Liver (tissue), 3 donors: Measurements from ENCODE around the gene RPS6KA1.

Experiments
- GABPA ChIP-seq, 2 donors: IDR thresholded peaks in 1 of 2; conservative IDR thresholded peaks in 1 of 2; 2 replicates each; pipeline ENCODE4 v1.6.1; 2016; ENCODE audit warnings: antibody characterized with exemption in 2 of 2, mild to moderate bottlenecking in 1 of 2, moderate library complexity in 1 of 2
- SP1 ChIP-seq: IDR thresholded peaks from 2 replicates; pipeline ENCODE4 v1.6.1; 2018; ENCODE audit warnings: antibody characterized with exemption, mild to moderate bottlenecking
- YY1 ChIP-seq: IDR thresholded peaks from 2 replicates; pipeline ENCODE4 v1.6.1; 2016; ENCODE audit warnings: antibody characterized with exemption, mild to moderate bottlenecking
- TF ChIP-seq, protein P1 (sequence below): fragments of 150-350 bp; IDR thresholded peaks from 2 replicates; pipeline ENCODE4 v1.5.1; 2017; ENCODE audit warnings: improper control_type of control experiment, low read depth, low read length; ENCODE audit not compliant: missing input control
- TF ChIP-seq, protein P2 (sequence below): IDR thresholded peaks from 2 replicates; pipeline ENCODE4 v1.6.1; 2016; ENCODE audit warnings: antibody characterized with exemption
- TF ChIP-seq, protein P3 (sequence below): IDR thresholded peaks from 2 replicates; pipeline ENCODE4 v1.6.1; 2016; ENCODE audit warnings: antibody characterized with exemption, mild to moderate bottlenecking
- donor health status: healthy.
- donor health status: healthy.

DNA sequence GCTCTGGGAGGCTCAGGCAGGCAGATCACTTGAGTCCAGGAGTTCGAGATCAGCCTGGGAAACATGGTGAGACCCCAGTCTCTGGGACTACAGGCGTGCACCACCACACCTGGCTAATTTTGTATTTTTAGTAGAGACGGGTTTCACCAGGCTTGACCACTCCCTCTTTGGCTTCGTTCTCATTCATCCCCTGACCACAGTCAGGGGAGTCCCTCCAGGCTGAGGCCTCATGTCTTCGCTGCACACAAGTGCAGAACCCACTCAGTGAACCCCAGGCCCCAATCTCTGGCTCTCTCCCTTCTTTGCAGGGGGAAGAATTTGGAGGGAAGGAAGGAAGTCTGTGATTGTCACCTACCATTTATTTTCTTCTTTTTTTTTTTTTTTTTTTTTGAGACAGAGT is 9.2 kb upstream of the RPS6KA1 start:
- TF ChIP-seq, protein P1, sequence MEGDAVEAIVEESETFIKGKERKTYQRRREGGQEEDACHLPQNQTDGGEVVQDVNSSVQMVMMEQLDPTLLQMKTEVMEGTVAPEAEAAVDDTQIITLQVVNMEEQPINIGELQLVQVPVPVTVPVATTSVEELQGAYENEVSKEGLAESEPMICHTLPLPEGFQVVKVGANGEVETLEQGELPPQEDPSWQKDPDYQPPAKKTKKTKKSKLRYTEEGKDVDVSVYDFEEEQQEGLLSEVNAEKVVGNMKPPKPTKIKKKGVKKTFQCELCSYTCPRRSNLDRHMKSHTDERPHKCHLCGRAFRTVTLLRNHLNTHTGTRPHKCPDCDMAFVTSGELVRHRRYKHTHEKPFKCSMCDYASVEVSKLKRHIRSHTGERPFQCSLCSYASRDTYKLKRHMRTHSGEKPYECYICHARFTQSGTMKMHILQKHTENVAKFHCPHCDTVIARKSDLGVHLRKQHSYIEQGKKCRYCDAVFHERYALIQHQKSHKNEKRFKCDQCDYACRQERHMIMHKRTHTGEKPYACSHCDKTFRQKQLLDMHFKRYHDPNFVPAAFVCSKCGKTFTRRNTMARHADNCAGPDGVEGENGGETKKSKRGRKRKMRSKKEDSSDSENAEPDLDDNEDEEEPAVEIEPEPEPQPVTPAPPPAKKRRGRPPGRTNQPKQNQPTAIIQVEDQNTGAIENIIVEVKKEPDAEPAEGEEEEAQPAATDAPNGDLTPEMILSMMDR: no peak
- TF ChIP-seq SP1 (no peak), YY1 (no peak), GABPA (IDR thresholded peaks at IDR 0.05 in 1 of 2, conservative IDR thresholded peaks at IDR 0.05 in 1 of 2) (no peak)
- TF ChIP-seq, protein P2, sequence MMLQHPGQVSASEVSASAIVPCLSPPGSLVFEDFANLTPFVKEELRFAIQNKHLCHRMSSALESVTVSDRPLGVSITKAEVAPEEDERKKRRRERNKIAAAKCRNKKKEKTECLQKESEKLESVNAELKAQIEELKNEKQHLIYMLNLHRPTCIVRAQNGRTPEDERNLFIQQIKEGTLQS: no peak
- TF ChIP-seq, protein P3, sequence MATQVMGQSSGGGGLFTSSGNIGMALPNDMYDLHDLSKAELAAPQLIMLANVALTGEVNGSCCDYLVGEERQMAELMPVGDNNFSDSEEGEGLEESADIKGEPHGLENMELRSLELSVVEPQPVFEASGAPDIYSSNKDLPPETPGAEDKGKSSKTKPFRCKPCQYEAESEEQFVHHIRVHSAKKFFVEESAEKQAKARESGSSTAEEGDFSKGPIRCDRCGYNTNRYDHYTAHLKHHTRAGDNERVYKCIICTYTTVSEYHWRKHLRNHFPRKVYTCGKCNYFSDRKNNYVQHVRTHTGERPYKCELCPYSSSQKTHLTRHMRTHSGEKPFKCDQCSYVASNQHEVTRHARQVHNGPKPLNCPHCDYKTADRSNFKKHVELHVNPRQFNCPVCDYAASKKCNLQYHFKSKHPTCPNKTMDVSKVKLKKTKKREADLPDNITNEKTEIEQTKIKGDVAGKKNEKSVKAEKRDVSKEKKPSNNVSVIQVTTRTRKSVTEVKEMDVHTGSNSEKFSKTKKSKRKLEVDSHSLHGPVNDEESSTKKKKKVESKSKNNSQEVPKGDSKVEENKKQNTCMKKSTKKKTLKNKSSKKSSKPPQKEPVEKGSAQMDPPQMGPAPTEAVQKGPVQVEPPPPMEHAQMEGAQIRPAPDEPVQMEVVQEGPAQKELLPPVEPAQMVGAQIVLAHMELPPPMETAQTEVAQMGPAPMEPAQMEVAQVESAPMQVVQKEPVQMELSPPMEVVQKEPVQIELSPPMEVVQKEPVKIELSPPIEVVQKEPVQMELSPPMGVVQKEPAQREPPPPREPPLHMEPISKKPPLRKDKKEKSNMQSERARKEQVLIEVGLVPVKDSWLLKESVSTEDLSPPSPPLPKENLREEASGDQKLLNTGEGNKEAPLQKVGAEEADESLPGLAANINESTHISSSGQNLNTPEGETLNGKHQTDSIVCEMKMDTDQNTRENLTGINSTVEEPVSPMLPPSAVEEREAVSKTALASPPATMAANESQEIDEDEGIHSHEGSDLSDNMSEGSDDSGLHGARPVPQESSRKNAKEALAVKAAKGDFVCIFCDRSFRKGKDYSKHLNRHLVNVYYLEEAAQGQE: no peak
